DOHH2 (cell line): Measurements from ENCODE around the gene C19orf81.

Source experiments
- H3F3A ChIP-seq: fragments of 200-600 bp; sonication (generic), shearing (Covaris generic); 2 replicates; pipeline ENCODE4 v1.6.0; 2016; ENCODE audit warnings: antibody characterized with exemption, mild to moderate bottlenecking; ENCODE audit not compliant: control insufficient read depth, insufficient read depth
- H3K27ac ChIP-seq: fragments of 200-600 bp; sonication (generic); 2 replicates; pipeline ENCODE4 v1.5.1; 2014; ENCODE audit warnings: low read depth, mild to moderate bottlenecking, low read length, moderate library complexity
- H3K27me3 ChIP-seq: fragments of 200-600 bp; sonication (generic); 2 replicates; pipeline ENCODE4 v1.6.1; 2014; ENCODE audit warnings: mild to moderate bottlenecking, low read length, mixed read lengths; ENCODE audit not compliant: control insufficient read depth
- H3K36me3 ChIP-seq: fragments of 200-600 bp; sonication (generic); 2 replicates; pipeline ENCODE4 v1.6.1; 2014; ENCODE audit warnings: mild to moderate bottlenecking, low read length, moderate library complexity, mixed read lengths; ENCODE audit not compliant: control insufficient read depth
- H3K4me1 ChIP-seq: fragments of 200-600 bp; sonication (generic); 2 replicates; pipeline ENCODE4 v1.6.1; 2014; ENCODE audit warnings: mild to moderate bottlenecking, low read length, mixed read lengths; ENCODE audit not compliant: control insufficient read depth
- H3K4me2 ChIP-seq: fragments of 200-600 bp; sonication (generic); 2 replicates; pipeline ENCODE4 v1.6.0; 2014; ENCODE audit warnings: mild to moderate bottlenecking, low read length, moderate library complexity
- H3K4me3 ChIP-seq: fragments of 200-600 bp; sonication (generic); 2 replicates; pipeline ENCODE4 v1.5.1; 2014; ENCODE audit warnings: mild to moderate bottlenecking, low read length, mixed read lengths
- H3K79me2 ChIP-seq: fragments of 200-600 bp; sonication (generic); 2 replicates; pipeline ENCODE4 v1.6.1; 2014; ENCODE audit warnings: mild to moderate bottlenecking, low read length, mixed read lengths; ENCODE audit not compliant: control insufficient read depth
- H3K9me2 ChIP-seq: fragments of 200-600 bp; sonication (generic); replicated peaks from 2 replicates; pipeline ENCODE4 v1.6.1; 2014; ENCODE audit warnings: mild to moderate bottlenecking, low read length, mixed read lengths; ENCODE audit not compliant: control insufficient read depth
- H3K9me3 ChIP-seq: fragments of 200-600 bp; sonication (generic); 2 replicates; pipeline ENCODE4 v1.6.1; 2014; ENCODE audit warnings: antibody characterized with exemption, low read length, mixed read lengths; ENCODE audit not compliant: control insufficient read depth, insufficient read depth
- H4K20me1 ChIP-seq: fragments of 200-600 bp; sonication (generic); 2 replicates; pipeline ENCODE4 v1.6.0; 2014; ENCODE audit warnings: low read depth, mild to moderate bottlenecking, antibody characterized with exemption, low read length, moderate library complexity; ENCODE audit not compliant: control insufficient read depth, insufficient read depth
- CTCF ChIP-seq: fragments of 200-600 bp; sonication (generic); IDR thresholded peaks from one replicate; pipeline ENCODE4 v1.5.1; 2014; ENCODE audit warnings: antibody characterized with exemption, mild to moderate bottlenecking, low read depth, low read length; ENCODE audit not compliant: poor library complexity, severe bottlenecking
- EZH2phosphoT487 ChIP-seq: fragments of 200-600 bp; sonication (generic); IDR thresholded peaks from 2 replicates; pipeline ENCODE4 v1.6.1; 2017; ENCODE audit warnings: borderline replicate concordance, mild to moderate bottlenecking, antibody characterized with exemption, low read length, moderate library complexity, mixed read lengths

Gene C19orf81

GRCh38 chr19:50628146-50628545 is 21.1 kb upstream of the C19orf81 start:
- no peaks in the 10 kb centered on the region for H3K9me2 ChIP-seq
- no peaks in the 10 kb centered on the region for H3K79me2 ChIP-seq
- no peaks in the 10 kb centered on the region for H3K4me1 ChIP-seq
- no peaks in the 10 kb centered on the region for H3K27me3 ChIP-seq
- H3K9me3 ChIP-seq = no peaks in the 10 kb centered on the region
- TF ChIP-seq EZH2phosphoT487 = no peak
- peak; percentile 18 for TF ChIP-seq CTCF
- no peak overlapping the region for H3K27ac ChIP-seq
- H3K36me3 ChIP-seq = no peaks in the 10 kb centered on the region
- H4K20me1 ChIP-seq = no peaks in the 10 kb centered on the region
- no peaks in the 10 kb centered on the region for H3F3A ChIP-seq
- H3K4me2 ChIP-seq = no peak overlapping the region
- no peak overlapping the region for H3K4me3 ChIP-seq

DNA sequence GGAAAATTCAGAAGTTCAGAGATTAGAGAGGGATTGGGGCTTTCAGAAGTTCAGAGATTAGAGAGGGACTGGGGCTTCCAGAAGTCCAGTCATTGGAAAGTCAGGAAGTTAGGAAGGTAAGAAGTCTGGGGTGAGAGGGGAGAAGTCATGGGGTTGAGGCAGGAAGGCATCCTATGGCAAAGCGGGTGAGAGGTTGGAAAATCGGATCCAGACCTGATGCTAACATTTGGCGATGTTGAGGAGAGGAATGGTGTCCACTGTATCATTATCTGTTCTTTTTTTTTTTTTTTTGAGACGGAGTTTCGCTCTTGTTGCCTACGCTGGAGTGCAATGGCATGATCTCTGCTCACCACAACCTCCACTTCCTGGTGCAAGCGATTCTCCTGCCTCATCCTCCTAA is 20.7 kb upstream of the C19orf81 start:
- 0 out of 2 replicates have a peak, but pooled peaks cover 3% of the 10 kb centered on the region for H3K9me3 ChIP-seq
- H3F3A ChIP-seq = no peaks in the 10 kb centered on the region
- H3K4me2 ChIP-seq = no peak overlapping the region
- no peaks in the 10 kb centered on the region for H3K79me2 ChIP-seq
- no peaks in the 10 kb centered on the region for H3K9me2 ChIP-seq
- H3K36me3 ChIP-seq = no peaks in the 10 kb centered on the region
- H4K20me1 ChIP-seq = no peaks in the 10 kb centered on the region
- H3K27ac ChIP-seq = no peak overlapping the region
- TF ChIP-seq EZH2phosphoT487 (no peak), CTCF (no peak)
- H3K27me3 ChIP-seq = no peaks in the 10 kb centered on the region
- H3K4me1 ChIP-seq = no peaks in the 10 kb centered on the region
- no peak overlapping the region for H3K4me3 ChIP-seq

GRCh38 chr19:50629194-50629593 is 20.1 kb upstream of the C19orf81 start:
- no peaks in the 10 kb centered on the region for H3K4me1 ChIP-seq
- no peak overlapping the region for H3K4me2 ChIP-seq
- no peaks in the 10 kb centered on the region for H3K27me3 ChIP-seq
- peaks cover 8% of the 10 kb centered on the region for H3K9me3 ChIP-seq
- H3K4me3 ChIP-seq = no peak overlapping the region
- no peaks in the 10 kb centered on the region for H3K9me2 ChIP-seq
- no peaks in the 10 kb centered on the region for H3K79me2 ChIP-seq
- TF ChIP-seq EZH2phosphoT487 (no peak), CTCF (no peak)
- no peaks in the 10 kb centered on the region for H4K20me1 ChIP-seq
- H3F3A ChIP-seq = no peaks in the 10 kb centered on the region
- no peak overlapping the region for H3K27ac ChIP-seq
- H3K36me3 ChIP-seq = no peaks in the 10 kb centered on the region

DNA sequence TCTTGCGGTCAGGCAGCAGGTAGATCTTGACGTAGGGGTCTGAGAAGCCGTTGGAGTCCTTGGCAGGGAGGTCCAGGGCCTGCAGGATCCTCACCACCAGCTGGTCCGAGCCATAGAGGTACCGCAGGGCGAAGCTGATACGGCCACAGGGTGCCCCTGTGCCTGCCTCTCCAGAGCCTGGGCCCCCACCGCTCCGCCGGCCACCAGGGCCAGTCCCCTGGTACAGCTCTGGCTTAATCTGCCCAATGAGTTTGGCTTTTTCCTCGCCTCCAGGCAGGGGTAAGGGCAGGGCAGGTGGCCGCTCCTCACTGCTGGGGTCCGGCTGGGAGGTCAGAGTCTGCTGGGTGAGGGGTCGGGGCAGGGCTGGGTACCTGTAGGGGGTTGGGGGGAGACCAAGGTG is 19.4 kb upstream of the C19orf81 start:
- H3K9me2 ChIP-seq = no peaks in the 10 kb centered on the region
- TF ChIP-seq EZH2phosphoT487 = no peak
- TF ChIP-seq CTCF = no peak
- no peak overlapping the region for H3K4me2 ChIP-seq
- no peak overlapping the region for H3K4me3 ChIP-seq
- H3K27me3 ChIP-seq = no peaks in the 10 kb centered on the region
- H3K4me1 ChIP-seq = no peaks in the 10 kb centered on the region
- H3K9me3 ChIP-seq = peaks cover 11% of the 10 kb centered on the region
- no peaks in the 10 kb centered on the region for H3K79me2 ChIP-seq
- no peaks in the 10 kb centered on the region for H3F3A ChIP-seq
- H3K27ac ChIP-seq = no peak overlapping the region
- H4K20me1 ChIP-seq = no peaks in the 10 kb centered on the region
- no peaks in the 10 kb centered on the region for H3K36me3 ChIP-seq
